D721Med (cell line): ENCODE data around the gene CATSPER4.

Source experiments
- DNase-seq: peaks from one replicate; pipeline ENCODE4 v3.0.0; 2011; ENCODE audit warnings: low spot score; ENCODE audit not compliant: insufficient read length
- FAIRE-seq: peaks from 2 replicates; lab custom pipeline; 2011; peaks lifted over from hg19 to GRCh38; lab: Jason Lieb, UNC
- CTCF ChIP-seq: IDR thresholded peaks from 2 replicates; pipeline ENCODE4 v1.5.1; 2012; ENCODE audit warnings: mild to moderate bottlenecking, control low read depth; ENCODE audit not compliant: insufficient read depth; ENCODE audit errors: missing control alignments

The CATSPER4 gene

GRCh38 chr1:26175346-26175745, 15.1 kb upstream of the CATSPER4 start:
- DNase-seq (no peak), FAIRE-seq (no peak)
- TF ChIP-seq CTCF: no peak

GRCh38 chr1:26177182-26177684, 13.2 kb upstream of the CATSPER4 start, which contains the start of gene CNKSR1:
TSS of gene CNKSR1 (plus strand) at chr1:26177491. CDS start at chr1:26177548, 57 bp downstream.
- no peak for DNase-seq

GRCh38 chr1:26180010-26180506, 10.3 kb upstream of the CATSPER4 start:
- DNase-seq (no peak), FAIRE-seq (no peak)
- TF ChIP-seq CTCF: no peak

More at GRCh38 chr1:26177182-26177684, 13.2 kb upstream of the CATSPER4 start, which contains the start of gene CNKSR1:
- FAIRE-seq: no peak
- TF ChIP-seq CTCF: no peak

- FAIRE-seq (no peak), DNase-seq (peak; percentile 55)
- TF ChIP-seq CTCF: no peak
Measured at GRCh38 chr1:26181586-26182382, 8.6 kb upstream of the CATSPER4 start.

- DNase-seq: no peak
- no peak for TF ChIP-seq CTCF
- no peak for FAIRE-seq
Measured at GRCh38 chr1:26182383-26182696, 8.1 kb upstream of the CATSPER4 start.

GRCh38 chr1:26184086-26184485, 6.3 kb upstream of the CATSPER4 start:
- no peak for TF ChIP-seq CTCF
- FAIRE-seq (no peak), DNase-seq (no peak)

GRCh38 chr1:26184883-26185282, 5.5 kb upstream of the CATSPER4 start:
- FAIRE-seq (no peak), DNase-seq (no peak)
- TF ChIP-seq CTCF: no peak
